HepG2 (cell line): ENCODE results near the gene RSL1D1. TPM values are rescaled to one million over a fixed set of nuclear protein-coding genes. Genes with fewer than 3 reads are reported as not detected.
A peak's percentile ranks its signal among the peaks of the same experiment; 100 is the strongest.

Source experiments
- EHMT2 ChIP-seq: fragments of 200-600 bp; sonication (generic); IDR thresholded peaks from 2 replicates; pipeline ENCODE4 v1.7.0; 2017; ENCODE audit warnings: antibody characterized with exemption, low read depth, low read length, borderline replicate concordance
- GFI1 ChIP-seq: sonication (generic); formaldehyde crosslinking; IDR thresholded peaks from 2 replicates; pipeline ENCODE4 v1.5.0; 2020; ENCODE audit warnings: missing genetic modification reagents, mild to moderate bottlenecking, borderline replicate concordance
- GLMP ChIP-seq: sonication (generic); formaldehyde crosslinking; IDR thresholded peaks from 2 replicates; pipeline ENCODE4 v1.9.0; 2021; ENCODE audit warnings: missing genetic modification reagents, mild to moderate bottlenecking, borderline replicate concordance
- GTF2F1 ChIP-seq: fragments of 150-350 bp; IDR thresholded peaks from 2 replicates; pipeline ENCODE4 v1.6.1; 2014; ENCODE audit warnings: low read length
- MIER2 ChIP-seq: IDR thresholded peaks from 2 replicates; pipeline ENCODE4 v1.6.1; 2016; ENCODE audit warnings: missing biosample characterization, missing genetic modification reagents
- PLRG1 ChIP-seq: fragments of 450-650 bp; conservative IDR thresholded peaks from 2 replicates; pipeline ENCODE4 v1.6.1; 2016
- ZBTB21 ChIP-seq: sonication (generic); formaldehyde crosslinking; IDR thresholded peaks from 2 replicates; pipeline ENCODE4 v1.4.0; 2020; ENCODE audit warnings: missing genetic modification reagents
- ZBTB39 ChIP-seq: sonication (generic); formaldehyde crosslinking; IDR thresholded peaks from 2 replicates; pipeline ENCODE4 v1.5.0; 2020; ENCODE audit warnings: missing genetic modification reagents
- polyA plus RNA-seq, 8 experiments: library from polyadenylated mRNA; depleted of rRNA in 3 of 8; stranded (reverse) in 7 of 8; unstranded in 1 of 8; fragments of >200 nt; fragmentation: Illumina TruSeq in 4 of 8; extraction: Trizol in 4 of 8; gene quantifications; 2 replicates each; pipeline versions ENCODE4 v1.2.1 to v1.2.3, GENCODE V29; 2011 to 2016; ENCODE audit warnings: low read depth in 4 of 8, missing spikeins in 1 of 8, mixed read lengths in 1 of 8; ENCODE audit not compliant: insufficient read depth in 1 of 8
- total RNA-seq, 5 experiments: library from RNA; depleted of rRNA; stranded (reverse); fragments of >200 nt; fragmentation: Illumina TruSeq; extraction: Trizol; gene quantifications; 2 replicates each; pipeline ENCODE4 v1.2.3, GENCODE V29; 2016; ENCODE audit warnings: low read depth in 1 of 5
- TF ChIP-seq, protein P1 (sequence below): sonication (generic); formaldehyde crosslinking; IDR thresholded peaks from 2 replicates; pipeline ENCODE4 v1.9.0; 2021; ENCODE audit warnings: mild to moderate bottlenecking, missing genetic modification reagents
- TF ChIP-seq, protein P2 (sequence below): sonication (generic); formaldehyde crosslinking; IDR thresholded peaks from 2 replicates; pipeline ENCODE4 v1.5.0; 2020; ENCODE audit warnings: missing genetic modification reagents
- TF ChIP-seq, protein P3 (sequence below): sonication (generic); formaldehyde crosslinking; IDR thresholded peaks from 2 replicates; pipeline ENCODE4 v1.4.0; 2020; ENCODE audit warnings: mild to moderate bottlenecking, missing genetic modification reagents
- TF ChIP-seq, protein P4 (sequence below): sonication (generic); formaldehyde crosslinking; IDR thresholded peaks from 2 replicates; pipeline ENCODE4 v1.5.0; 2020; ENCODE audit warnings: mild to moderate bottlenecking, missing genetic modification reagents, moderate library complexity

The RSL1D1 gene
- total and polyA plus RNA-seq, 2 of the 13 experiments (the other 11 are each of a cell fraction or from before 2014, with no cell fraction given) = 187 to 343 TPM

DNA sequence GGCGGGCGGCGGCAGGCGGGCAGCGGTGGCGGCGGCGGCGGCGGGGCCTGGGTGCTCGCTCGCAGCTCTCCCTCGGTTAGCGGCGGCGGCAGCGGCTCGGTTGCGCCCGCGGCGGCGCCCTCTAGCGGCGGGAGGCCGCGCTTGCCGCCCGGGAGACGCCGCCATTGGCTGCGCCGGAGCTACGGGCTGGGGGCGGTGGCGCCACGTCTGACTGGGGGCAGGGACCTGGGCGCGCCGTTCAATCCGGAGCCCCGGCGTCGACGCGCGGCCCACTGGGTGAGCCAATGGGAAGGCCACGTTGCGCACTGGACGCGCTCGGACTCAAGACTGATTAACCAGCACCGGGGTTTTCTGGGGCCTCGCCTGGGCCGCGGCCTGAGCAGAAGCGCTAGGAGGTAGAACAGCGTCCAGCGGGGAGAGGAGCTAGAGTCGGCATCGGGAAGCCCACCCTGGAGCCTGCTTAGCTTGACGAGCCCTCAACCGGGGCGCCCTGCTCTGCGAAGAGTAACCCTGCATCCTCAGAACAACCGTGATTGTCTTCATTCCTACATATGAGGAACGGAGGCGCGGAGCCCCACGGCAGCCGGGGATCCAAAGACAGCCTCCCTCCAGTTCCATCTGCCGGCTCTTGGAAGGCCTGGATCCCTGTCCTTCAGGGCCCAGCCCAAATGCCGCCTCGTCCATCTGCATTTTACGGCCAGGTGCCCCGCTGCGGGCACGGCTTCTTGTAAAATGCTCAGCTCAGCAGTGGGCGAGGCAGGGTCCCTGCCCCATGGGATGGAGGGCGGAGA lies 54.0 kb downstream of the RSL1D1 start, which contains the start of gene ZC3H7A (continued):
- TF ChIP-seq MIER2 (peak; percentile 60; the same call in 1 of the 2 replicates), GLMP (CRISPR knock-in tag) (no peak), EHMT2 (no peak), GFI1 (CRISPR knock-in tag) (peak; percentile 73; the same call in 1 of the 2 replicates), ZBTB21 (CRISPR knock-in tag) (no peak; the same call in 1 of the 2 replicates), ZBTB39 (CRISPR knock-in tag) (no peak), PLRG1 (no peak), GTF2F1 (peak; percentile 83)
- TF ChIP-seq, protein P1, sequence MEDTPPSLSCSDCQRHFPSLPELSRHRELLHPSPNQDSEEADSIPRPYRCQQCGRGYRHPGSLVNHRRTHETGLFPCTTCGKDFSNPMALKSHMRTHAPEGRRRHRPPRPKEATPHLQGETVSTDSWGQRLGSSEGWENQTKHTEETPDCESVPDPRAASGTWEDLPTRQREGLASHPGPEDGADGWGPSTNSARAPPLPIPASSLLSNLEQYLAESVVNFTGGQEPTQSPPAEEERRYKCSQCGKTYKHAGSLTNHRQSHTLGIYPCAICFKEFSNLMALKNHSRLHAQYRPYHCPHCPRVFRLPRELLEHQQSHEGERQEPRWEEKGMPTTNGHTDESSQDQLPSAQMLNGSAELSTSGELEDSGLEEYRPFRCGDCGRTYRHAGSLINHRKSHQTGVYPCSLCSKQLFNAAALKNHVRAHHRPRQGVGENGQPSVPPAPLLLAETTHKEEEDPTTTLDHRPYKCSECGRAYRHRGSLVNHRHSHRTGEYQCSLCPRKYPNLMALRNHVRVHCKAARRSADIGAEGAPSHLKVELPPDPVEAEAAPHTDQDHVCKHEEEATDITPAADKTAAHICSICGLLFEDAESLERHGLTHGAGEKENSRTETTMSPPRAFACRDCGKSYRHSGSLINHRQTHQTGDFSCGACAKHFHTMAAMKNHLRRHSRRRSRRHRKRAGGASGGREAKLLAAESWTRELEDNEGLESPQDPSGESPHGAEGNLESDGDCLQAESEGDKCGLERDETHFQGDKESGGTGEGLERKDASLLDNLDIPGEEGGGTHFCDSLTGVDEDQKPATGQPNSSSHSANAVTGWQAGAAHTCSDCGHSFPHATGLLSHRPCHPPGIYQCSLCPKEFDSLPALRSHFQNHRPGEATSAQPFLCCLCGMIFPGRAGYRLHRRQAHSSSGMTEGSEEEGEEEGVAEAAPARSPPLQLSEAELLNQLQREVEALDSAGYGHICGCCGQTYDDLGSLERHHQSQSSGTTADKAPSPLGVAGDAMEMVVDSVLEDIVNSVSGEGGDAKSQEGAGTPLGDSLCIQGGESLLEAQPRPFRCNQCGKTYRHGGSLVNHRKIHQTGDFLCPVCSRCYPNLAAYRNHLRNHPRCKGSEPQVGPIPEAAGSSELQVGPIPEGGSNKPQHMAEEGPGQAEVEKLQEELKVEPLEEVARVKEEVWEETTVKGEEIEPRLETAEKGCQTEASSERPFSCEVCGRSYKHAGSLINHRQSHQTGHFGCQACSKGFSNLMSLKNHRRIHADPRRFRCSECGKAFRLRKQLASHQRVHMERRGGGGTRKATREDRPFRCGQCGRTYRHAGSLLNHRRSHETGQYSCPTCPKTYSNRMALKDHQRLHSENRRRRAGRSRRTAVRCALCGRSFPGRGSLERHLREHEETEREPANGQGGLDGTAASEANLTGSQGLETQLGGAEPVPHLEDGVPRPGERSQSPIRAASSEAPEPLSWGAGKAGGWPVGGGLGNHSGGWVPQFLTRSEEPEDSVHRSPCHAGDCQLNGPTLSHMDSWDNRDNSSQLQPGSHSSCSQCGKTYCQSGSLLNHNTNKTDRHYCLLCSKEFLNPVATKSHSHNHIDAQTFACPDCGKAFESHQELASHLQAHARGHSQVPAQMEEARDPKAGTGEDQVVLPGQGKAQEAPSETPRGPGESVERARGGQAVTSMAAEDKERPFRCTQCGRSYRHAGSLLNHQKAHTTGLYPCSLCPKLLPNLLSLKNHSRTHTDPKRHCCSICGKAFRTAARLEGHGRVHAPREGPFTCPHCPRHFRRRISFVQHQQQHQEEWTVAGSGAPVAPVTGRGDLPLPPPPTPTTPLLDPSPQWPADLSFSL (CRISPR knock-in tag) = no peak
- TF ChIP-seq, protein P2, sequence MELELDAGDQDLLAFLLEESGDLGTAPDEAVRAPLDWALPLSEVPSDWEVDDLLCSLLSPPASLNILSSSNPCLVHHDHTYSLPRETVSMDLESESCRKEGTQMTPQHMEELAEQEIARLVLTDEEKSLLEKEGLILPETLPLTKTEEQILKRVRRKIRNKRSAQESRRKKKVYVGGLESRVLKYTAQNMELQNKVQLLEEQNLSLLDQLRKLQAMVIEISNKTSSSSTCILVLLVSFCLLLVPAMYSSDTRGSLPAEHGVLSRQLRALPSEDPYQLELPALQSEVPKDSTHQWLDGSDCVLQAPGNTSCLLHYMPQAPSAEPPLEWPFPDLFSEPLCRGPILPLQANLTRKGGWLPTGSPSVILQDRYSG = peak; percentile 96
- TF ChIP-seq, protein P3, sequence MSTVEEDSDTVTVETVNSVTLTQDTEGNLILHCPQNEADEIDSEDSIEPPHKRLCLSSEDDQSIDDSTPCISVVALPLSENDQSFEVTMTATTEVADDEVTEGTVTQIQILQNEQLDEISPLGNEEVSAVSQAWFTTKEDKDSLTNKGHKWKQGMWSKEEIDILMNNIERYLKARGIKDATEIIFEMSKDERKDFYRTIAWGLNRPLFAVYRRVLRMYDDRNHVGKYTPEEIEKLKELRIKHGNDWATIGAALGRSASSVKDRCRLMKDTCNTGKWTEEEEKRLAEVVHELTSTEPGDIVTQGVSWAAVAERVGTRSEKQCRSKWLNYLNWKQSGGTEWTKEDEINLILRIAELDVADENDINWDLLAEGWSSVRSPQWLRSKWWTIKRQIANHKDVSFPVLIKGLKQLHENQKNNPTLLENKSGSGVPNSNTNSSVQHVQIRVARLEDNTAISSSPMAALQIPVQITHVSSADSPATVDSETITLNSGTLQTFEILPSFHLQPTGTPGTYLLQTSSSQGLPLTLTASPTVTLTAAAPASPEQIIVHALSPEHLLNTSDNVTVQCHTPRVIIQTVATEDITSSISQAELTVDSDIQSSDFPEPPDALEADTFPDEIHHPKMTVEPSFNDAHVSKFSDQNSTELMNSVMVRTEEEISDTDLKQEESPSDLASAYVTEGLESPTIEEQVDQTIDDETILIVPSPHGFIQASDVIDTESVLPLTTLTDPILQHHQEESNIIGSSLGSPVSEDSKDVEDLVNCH = peak; percentile 95
- TF ChIP-seq, protein P4, sequence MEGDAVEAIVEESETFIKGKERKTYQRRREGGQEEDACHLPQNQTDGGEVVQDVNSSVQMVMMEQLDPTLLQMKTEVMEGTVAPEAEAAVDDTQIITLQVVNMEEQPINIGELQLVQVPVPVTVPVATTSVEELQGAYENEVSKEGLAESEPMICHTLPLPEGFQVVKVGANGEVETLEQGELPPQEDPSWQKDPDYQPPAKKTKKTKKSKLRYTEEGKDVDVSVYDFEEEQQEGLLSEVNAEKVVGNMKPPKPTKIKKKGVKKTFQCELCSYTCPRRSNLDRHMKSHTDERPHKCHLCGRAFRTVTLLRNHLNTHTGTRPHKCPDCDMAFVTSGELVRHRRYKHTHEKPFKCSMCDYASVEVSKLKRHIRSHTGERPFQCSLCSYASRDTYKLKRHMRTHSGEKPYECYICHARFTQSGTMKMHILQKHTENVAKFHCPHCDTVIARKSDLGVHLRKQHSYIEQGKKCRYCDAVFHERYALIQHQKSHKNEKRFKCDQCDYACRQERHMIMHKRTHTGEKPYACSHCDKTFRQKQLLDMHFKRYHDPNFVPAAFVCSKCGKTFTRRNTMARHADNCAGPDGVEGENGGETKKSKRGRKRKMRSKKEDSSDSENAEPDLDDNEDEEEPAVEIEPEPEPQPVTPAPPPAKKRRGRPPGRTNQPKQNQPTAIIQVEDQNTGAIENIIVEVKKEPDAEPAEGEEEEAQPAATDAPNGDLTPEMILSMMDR (CRISPR knock-in tag) = peak; percentile 80
